ENCODE measurements around the gene HSPA9.

HSPA9 gene
- 284 to 694 (median 568) reads per million in 18 experiments for total RNA-seq

GRCh38 chr5:138575194-138576015, at the start of gene HSPA9:
Gene HSPA9 (minus strand): TSS chr5:138575401. CDS start chr5:138575318, 83 bp downstream.
- peak; percentile 100 for DNase-seq

DNA sequence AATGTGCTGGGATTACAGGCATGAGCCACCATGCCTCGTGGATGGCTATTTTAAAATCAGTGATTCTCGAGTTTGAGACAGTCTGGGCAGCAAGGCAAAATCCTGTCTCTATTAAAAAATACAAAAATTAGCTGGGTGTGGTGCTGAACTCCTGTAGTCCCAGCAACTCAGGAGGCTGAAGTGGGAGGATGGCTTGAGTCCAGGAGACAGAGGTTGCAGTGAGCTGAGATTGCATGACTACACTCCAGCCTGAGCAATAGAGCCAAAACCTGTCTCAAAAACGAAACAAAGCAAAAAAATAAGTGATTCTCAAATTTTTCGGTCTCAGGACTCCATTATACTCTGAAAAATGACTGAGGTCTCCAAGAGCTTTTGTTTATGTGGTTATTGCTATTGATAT, 47.9 kb upstream of the HSPA9 start:
- no peak for DNase-seq

DNA sequence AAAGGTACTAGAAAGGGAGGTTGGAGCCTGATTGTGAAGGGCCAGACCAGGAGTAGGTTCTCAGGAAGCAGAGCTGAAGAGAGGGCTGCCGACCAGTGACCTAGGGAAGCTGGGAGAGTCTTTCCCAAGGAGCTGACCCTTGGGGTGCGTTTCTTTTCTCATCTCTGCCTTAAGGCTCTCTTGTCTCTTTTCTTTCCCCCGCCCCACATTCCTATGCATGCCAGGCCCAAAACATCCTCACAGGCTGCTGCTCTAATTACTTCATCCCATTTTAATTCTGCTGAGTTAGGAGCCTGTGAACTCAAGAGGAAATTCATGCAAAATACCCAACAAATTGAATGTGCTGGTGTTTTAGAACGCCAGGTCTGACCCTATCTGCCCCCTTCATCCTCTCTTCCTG, 46.9 kb upstream of the HSPA9 start:
- DNase-seq = no peak

GRCh38 chr5:138620663-138621224, 45.5 kb upstream of the HSPA9 start:
- no peak for DNase-seq

DNA sequence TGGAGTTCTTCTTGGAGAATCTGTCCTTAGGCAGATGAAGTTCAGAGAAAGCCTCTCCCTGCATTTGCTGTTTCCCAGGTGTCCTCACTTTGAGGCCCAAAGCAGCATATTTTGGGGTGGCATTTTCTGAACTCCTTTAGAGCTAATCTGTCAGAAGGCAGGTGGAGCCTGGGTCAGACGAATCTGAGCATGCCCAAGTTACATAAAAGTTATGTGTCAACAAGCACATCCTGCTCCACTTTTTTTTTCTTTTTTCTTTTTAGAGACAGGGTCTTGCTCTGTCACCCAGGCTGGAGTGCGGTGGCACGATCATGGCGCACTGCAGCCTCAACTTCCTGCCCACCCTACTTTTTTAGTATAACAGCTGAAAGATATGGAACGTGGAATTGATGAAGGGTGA, 41.3 kb upstream of the HSPA9 start:
- no peak for DNase-seq

DNA sequence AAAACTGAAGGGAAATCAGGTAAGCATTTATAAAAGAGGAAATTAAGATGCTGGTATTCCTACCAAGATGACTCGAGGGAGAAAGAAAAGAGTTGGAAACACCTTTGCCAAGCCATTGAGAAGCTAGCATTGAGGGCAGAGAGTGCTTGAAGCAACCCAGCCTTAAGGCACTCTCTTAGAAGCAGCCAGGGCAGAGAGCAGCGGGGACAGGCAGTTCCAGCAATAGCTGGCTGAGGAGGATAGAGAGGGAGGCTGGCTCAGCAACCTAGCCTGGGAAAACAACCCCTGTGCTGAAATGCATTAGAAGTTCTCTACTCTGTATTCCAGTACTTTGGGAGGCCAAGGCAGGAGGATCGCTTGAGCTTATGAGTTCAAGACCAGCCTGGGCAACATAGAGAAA, 40.3 kb upstream of the HSPA9 start:
- no peak for DNase-seq

GRCh38 chr5:138611678-138612218, 36.5 kb upstream of the HSPA9 start:
- DNase-seq = peak; percentile 69 to 83

- DNase-seq = peak; percentile 11 to 25
Measured at GRCh38 chr5:138610918-138611677, 35.9 kb upstream of the HSPA9 start.

- DNase-seq = no peak
Measured at GRCh38 chr5:138610415-138610917, 35.3 kb upstream of the HSPA9 start.

DNA sequence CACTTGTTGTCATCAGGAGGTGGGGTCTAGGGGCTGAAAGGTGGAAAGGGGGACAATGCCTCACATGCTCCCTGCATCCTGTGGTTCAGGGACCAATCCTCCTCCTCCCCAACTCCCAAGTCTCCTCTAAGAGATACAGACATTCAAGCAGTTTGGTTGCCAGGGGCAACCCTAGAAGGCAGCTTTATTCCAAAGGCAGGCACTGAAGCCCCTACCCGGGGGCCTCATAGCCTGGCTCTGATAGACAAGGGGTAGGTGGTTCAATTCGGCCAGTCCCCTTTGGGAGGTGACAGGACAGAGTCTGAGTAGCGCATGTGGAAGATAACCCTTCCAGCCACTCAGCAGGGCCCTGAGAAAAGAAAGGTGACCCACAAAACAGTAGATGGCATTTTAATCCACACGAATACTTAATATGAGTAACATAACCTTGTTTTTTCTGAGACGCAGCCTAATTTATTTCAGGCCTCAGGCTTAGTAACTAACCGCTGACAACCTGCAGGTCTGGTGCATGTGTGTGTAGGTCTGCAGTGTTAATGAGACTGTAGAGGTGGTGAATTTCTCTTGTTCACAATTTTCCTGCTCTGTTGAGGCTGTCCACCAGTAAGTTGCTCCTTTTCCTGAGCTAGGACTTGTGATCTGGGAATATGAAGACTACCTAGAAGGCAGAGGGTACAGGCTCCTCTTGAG, 31.3 kb upstream of the HSPA9 start:
- no peak for DNase-seq

- DNase-seq = peak; percentile 7 to 11
Measured at GRCh38 chr5:138605254-138605972, 30.2 kb upstream of the HSPA9 start.

GRCh38 chr5:138604176-138604785, 29.1 kb upstream of the HSPA9 start:
- no peak for DNase-seq

- DNase-seq = peak; percentile 24 to 57
Measured at GRCh38 chr5:138603249-138603920, 28.2 kb upstream of the HSPA9 start.

GRCh38 chr5:138602371-138603000, 27.3 kb upstream of the HSPA9 start:
- DNase-seq = no peak

DNA sequence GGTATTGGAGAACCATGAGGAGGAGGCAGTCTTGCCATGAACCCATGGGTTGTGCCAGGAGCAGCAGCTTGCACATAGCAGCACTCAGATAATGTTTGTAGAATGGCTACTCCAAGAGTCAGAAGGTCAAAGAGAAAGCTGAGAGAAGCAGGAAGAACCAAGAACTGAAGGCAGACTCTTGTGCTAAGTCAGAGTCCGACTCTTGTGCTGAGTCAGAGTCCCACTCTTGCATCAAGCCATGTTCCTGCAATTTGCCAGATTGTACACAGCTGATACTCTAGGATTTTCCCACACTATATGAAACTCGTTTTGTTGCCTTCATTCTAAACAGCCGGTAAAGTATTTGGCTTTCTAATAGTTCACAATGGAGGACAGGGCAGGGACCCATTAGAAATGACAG, 26.2 kb upstream of the HSPA9 start:
- peak; percentile 78 to 83 for DNase-seq

- DNase-seq = no peak
Measured at GRCh38 chr5:138600446-138600845, 25.2 kb upstream of the HSPA9 start.

GRCh38 chr5:138597661-138598400, 22.6 kb upstream of the HSPA9 start:
- DNase-seq = no peak

DNA sequence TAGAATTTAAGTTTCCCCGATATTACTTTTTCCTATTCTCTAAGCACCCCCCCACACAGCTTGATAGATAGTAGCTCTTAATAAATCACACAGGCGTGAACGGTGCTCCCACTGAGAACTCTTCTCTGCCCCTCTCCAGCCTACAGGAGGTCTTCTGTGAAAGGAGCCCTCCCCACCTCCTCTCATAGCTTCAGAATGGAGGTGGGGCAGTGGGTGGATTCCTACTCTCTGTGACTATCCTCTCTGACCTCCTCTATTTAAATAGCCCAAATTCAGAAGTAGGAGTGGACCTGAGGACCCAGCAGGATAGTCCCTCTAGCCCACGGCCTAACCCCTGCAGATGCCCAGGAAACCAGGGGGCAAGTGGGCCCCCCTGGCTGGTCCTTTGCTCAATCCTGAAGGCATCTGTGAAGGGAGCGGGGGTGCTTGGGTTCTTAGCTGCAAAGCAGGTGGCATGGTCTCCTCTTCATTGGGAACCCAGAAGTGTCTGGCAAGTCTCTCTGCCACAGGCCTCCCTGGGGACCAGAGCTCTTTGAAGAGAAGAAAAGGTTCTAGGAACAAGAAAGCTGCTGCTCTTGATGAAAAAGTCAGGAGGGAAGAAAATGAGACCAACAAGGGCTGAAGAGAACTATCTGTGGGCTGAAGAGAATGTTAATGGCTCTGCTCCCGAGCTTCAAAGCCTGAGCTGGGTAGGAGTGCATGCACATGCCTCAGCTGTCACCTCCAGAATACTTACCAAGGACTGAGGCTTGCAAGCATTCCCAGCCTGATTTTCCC, 21.1 kb upstream of the HSPA9 start:
- DNase-seq = no peak

Data from inflammatory macrophage (primary cell).